OCI-M2 (cell line): ENCODE results near the gene TAS2R14.

Source experiments
- DNase-seq: peaks from one replicate; lab custom pipeline; 2025; ENCODE audit not compliant: unreplicated experiment; lab: John Stamatoyannopoulos, UW

Gene TAS2R14, protein sequence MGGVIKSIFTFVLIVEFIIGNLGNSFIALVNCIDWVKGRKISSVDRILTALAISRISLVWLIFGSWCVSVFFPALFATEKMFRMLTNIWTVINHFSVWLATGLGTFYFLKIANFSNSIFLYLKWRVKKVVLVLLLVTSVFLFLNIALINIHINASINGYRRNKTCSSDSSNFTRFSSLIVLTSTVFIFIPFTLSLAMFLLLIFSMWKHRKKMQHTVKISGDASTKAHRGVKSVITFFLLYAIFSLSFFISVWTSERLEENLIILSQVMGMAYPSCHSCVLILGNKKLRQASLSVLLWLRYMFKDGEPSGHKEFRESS

DNA sequence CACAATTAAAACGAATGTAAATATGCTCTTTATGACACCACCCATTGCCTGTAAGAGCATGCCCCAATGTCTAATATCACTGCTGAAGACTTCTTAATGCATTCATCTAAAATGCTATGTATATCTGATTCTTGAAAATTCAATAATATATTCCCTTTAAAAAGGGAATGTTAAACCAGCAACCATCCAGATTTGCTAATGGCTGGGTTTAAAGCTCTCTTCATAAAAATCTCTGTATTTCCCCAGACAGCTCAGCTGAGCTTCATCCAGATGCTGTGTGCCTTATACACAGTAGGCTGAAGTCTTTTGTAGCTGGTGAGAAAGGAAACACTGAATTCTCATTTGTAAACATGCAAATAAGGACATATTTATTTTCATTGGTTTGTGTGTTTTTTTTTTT, at the start of gene TAS2R14:
Gene TAS2R14 (minus strand): TSS at position 101 of the 400 bp plus-strand sequence. CDS start 56 bp downstream, at position 45.
- no peak for DNase-seq

DNA sequence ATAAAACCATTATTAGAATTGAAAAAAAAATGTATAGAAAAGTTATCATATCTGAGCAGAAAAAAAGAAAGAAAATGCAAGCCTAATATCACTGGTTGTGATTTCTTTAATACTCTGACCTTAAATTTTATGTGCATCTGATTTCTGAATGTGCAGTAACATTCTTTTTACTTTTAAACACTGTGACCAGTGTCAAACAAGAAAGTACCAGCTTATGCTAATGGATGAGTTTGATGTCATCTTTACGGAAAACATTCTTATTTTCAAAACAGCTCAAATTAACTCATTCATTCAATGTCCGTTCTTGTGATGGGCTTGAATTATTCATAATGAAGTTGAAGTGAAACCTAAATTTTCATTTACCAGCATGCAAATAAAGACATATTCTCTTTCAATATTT, 47.7 kb upstream of the TAS2R14 start, which contains the start of gene TAS2R50:
Gene TAS2R50 (minus strand): TSS at position 101 of the 400 bp plus-strand sequence. CDS start 52 bp downstream, at position 49.
- DNase-seq, result no peak

DNA sequence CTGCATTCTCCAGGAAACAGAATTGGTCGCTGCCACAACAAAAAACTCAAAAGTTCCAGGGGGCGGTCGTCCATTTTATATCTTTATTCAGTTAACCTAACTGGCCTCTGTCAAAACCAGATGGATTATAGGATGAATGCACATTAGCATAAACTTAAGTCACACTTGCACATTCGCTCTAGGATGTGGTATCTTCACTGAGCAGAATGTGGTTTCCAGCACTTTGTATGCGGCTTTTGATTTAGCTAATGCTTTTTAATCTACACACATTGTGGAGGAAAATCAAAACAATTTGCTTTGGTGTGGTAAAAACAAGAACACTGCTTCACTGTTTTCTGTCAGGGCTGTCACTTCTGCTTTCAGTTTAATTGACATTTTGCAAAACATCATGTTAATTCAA, 43.2 kb upstream of the TAS2R14 start:
- DNase-seq, result no peak

DNA sequence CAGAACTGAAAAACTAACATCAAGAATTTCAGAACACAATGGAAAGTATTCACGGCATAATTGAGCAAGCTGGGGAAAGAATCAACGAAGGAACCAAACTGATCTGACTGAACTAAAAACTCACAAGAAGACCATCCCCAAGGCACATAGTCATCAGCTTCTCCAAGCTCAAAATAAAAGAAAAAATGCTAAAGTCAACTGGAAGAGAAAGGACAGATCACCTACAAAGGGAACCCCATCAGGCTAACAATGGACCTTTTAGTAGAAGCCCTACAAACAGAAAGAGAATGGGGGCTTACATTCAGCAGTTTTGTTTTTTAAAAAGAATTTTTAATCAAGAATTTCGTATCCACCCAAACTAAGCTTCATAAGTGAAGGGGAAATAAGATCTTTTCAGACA, 35.9 kb upstream of the TAS2R14 start:
- DNase-seq, result no peak

DNA sequence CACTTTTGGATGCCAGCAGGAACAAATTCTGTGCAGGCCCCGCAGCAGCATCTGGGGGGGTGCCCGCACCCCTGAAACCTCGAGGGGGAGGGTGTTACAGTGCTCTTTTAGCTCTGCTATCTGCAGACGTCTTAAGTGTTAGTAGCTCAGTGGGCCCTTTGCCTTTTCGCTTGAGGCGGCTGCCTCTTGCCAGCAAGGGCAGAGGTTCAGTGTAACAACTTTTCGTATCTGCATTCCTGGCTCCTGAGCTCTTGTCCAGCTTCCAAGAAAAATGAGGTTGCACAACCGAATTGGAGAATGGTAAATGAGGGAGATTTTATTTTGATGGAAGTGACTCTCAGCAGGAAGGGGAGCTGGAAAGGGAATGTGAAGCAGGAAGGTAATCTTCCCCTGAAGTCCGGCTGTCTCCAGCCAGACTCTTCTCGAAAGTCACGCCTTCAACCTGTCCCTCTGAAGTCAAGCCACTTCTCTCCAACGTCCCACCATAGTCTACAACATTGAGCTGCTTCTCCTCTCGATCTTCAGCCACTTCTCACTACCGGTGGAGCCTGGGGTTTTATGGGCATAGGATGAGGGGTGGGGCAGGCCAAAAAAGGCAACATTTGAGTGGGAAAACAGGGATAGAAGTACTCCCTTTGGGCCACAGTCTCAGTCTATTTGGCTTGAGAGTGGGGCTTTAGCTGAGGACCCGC, 29.8 kb upstream of the TAS2R14 start:
- DNase-seq, result no peak

DNA sequence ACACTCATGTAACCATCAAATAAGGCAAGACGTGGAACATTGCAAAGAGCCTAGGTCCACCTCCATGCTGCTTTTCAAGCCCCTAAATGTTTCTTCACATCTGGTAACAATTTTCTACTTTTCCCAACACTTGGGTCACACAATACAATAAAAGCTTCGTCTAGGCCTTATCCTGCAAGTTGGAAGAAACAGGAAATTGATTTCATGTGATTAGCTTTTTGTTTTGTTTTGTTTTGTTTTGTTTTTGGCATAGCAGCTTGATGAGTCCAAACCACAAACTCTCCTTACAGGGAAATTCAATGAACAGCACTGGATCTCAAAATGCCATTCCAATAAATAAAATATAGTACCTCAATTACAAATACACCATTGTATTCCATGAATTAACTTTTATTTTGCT, 28.3 kb upstream of the TAS2R14 start:
- no peak for DNase-seq

DNA sequence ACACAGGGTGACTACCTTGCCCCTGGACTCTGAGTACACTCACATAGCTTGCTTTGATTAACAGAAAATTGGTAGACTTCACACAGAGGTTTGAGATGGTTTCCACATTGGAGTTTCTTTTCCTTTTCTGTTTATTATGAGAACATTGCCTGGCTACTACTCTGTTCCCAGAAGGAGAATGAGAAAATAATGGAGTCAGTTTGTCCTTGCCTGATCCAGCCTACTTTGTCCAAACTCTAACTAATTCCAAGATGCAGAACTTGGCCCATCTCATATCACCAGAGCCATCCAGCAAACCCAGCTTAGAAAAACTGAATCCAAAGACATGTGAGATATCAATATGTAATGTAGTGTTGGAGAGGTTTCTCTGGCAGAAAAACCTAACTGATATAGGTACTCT, 27.3 kb upstream of the TAS2R14 start:
- no peak for DNase-seq

DNA sequence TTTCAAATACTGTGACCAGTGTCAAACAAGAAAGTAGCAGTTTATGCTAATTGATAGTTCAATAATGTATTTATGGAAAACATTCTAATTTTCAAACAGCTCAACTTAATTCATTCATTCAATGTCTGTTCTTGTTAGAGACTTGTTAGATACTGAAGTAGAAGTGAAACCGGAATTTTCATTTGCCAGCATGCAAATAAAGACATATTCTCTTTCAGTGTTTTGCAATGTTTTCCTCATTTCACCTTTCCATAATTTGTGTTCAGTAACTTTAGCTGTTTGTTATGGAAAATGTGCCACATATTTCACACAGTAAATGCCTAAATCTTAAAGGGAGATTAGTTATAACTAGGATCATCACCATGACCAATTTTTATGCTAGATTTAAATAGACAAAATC, 26.4 kb upstream of the TAS2R14 start:
- DNase-seq, result no peak

DNA sequence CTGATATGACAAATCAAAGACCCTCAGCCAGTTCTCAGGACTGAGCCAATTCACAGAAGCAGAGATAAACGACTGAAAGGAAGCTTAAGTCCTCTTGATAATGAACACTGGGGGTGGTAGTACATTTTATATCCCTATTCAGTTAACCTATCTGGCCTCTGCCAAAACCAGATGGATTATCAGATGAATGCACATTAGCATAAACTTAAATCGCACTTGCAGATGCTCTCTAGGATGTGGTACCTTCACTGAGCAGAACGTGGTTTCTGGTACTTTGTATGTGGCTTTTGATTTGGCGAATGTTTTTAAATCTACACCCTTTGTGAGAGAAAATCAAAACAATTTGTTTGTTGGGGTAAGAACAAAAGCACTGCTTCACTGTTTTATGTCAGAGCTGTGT, 21.1 kb upstream of the TAS2R14 start:
- DNase-seq, result no peak

DNA sequence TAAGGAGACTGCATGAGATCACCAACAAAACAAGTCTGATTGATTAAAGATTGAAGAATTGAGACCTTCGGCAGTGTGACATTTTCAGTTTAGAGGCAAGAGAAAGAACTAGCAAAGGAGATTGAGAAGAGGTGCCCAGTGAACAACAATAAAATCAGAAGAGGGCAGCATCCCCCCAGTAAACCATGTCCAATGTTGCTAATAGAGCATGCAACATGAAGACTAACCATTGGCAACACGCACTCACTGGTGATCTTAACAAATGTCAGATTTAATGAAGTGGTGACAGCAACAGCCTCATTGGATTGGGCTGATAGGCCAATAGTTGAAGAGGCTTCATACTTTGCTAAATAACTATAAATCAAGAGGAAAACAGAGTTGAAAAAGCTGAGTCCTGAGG, 20.7 kb upstream of the TAS2R14 start:
- no peak for DNase-seq

DNA sequence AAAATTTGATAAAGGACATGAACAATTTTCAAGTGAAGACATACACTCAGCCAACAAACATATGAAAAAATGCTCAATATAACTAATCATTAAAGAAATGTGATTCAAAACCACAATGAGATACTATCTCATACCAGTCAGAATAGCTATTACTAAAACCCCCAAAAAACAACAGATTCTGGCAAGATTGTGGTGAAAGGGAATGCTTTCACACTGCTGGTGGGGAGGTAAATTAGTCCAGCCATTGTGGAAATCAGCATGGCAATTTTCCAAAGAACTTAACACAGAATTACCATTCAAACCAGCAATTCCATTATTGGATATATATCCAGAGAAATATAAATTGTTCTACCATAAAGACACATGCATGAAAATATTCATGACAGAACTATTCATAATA, 18.7 kb upstream of the TAS2R14 start:
- DNase-seq, result no peak

DNA sequence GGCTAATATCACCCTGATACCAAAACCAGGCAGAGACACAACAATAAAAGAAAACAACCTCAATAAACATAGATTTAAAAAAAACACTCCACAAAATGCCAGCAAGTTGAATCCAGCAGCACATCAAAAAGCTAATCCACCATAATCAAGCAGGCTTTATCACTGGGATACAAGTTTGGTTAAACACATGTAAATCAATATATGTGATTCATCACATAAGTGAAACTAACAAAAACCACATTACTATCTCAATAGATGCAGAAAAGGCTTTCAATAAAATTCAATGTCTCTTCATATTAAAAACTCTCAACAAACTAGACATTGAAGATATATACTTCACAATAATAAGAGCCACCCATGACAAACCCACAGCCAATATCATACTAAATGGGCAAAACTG, 17.0 kb upstream of the TAS2R14 start:
- DNase-seq, result no peak

DNA sequence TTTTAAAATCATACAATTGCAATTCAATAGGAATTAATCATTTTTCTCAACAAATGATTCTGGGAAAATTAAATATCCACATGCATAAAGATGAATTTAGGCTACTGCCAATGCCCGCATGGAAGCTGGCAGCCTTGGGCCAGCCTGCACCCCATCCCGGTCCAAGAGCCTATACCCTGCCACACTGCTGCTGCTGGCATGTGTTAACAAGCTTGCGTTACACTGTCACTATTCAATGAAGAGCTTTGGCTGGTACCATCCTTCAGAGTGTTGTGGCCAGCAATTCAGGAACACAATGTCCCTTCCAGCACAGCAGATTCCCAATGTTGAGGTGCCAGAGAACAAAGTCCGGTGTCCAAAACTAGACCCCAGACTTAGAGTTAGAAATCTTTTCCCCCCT, 13.6 kb upstream of the TAS2R14 start:
- DNase-seq, result no peak

DNA sequence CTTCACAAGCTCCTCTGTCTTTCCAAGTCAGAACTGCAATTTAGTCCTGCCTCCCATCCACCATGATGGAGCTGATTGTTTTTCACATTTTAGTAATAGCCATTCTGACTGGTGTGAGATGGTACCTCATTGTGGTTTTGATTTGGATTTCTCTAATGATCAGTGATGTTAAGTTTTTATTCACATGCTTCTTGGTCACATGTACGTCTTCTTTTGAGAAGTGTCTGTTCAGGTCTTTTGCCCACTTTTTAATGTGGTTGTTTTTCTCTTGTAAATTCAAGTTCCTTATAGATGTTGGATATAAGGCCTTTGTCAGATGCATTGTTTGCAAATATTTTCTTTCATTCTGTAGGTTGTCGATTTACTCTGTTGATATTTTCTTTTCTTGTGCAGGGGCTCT, 4.1 kb upstream of the TAS2R14 start:
- no peak for DNase-seq

DNA sequence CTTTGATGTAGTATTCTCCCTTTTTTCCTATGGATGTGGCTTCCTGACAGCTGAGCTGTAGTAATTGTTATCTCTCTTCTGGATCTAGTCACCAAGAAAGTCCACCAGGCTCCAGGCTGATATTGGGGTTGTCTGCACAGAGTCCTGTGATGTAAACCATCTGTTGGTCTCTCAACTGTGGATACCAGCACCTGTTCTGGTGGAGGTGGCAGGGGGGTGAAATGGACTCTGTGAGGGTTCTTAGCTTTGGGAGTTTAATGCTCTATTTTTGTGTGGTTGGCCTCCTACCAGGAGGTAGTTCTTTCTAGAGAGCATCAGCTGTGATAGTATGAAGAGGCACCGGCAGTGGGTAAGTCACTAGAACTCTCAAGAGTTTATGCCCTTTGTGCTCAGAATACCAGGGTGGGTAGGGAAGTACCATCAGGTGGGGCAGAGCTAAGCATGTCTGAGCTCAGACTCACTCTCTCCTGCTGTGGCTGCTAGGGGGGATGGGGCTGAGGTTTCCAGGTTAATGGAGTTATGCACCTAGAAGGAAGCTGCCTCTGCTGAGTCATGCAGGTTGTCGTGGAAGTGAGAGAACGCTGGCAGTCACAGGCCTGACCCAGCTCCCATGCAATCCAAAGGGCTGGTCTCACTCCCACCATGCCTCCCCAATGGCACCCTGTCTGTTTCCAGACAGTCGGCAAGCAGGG, 3.0 kb upstream of the TAS2R14 start:
- DNase-seq, result no peak

DNA sequence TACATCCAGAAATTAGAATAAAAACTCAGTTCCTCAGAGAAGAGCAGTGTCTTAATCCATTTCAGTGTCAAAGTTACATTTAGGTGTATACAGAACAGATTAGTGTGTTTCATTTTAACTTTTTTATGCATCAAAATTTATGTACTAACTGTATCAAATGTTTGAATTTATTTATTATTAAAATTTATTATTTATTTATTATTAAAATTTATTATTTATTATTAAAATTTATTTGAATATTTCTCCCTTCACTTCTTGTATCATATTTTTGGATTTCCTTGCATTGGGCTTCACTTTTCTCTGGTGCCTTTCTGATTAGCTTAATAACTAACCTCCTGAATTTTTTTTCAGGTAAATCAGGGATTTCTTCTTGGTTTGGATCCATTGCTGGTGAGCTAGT, 2.3 kb upstream of the TAS2R14 start:
- DNase-seq, result no peak

DNA sequence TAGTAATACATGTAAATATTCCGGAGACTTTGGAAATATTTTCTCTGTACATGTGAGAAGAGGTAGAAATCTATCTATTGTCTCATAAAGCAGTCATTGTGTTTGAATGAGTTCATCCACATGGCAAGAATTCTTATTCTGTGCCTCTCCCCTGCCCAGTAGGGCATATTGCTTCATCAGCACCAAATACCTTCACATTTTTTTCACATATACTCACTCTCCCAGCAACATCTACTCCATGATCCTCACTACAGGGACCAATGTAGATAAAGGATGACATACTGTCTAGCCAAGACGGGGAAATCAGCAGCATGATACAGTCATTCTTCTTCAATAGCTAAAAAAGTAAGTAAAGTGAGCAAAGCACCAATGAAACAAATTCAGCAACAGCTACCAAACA, 1.3 kb upstream of the TAS2R14 start:
- no peak for DNase-seq

DNA sequence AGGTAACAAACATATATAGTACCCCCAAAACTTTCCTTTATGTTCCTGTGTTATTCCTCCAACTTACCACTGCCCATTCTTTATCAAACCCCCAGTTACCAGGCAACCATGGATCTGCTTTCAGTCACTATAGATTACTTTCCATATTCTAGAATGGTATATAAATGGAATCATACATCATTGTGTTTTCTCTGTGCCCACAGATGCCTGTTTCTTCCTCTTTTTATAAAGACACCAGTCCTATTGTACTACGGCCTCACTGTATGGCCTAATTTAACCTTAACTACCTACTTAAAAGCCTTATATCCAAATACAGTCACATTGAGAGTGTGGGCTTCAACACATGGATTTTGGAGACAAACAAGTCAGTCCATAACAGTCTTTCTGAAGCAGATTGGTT, 2.6 kb downstream of the TAS2R14 start:
- DNase-seq, result no peak

DNA sequence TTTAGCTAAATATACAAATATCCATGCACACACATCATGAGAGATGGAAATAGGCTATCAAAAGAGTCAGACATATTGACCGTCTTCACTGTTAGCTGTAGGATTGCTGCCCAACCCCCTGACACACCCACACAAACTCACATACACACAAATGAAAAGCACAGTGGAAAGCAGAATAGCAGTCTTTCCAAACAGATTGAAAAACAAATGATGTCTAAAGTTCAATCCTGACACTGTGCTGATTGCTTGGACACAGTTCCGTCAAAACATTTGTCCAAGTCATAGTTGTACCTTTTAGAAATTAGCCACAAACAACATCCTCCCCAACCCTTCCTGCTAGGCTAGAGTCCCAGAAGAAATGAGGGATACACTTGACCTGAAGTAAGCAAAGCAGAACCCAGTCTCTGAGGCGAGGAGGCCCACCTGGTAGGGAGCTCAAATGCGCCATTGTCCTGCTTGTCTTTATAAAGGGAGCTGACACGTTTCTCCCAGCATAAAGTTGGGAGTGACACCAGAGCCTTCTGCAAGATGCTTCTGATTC, 10.2 kb downstream of the TAS2R14 start, which contains the start of gene PRH2:
Gene PRH2 (plus strand): TSS at position 491 of the 541 bp plus-strand sequence. CDS start 38 bp downstream, at position 529.
- no peak for DNase-seq

DNA sequence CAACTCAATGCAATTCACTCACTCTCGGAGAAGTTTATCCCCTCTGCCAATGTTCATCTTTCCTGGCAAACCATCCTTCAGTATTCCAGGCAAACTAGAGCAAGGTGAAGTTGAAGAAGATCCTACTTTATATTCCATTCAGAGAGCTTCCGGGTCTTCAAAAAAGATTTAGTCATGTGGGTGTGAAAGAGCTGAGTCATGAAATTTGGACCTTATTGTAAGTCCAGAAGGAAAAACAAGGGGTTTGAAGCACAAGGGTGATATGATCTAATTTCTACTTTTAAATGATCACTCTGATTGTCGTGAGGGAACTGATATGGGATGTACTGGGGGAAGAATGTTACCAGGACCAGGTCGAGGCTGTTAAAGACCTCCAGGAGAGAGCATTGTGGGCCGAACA, 12.8 kb downstream of the TAS2R14 start:
- no peak for DNase-seq

DNA sequence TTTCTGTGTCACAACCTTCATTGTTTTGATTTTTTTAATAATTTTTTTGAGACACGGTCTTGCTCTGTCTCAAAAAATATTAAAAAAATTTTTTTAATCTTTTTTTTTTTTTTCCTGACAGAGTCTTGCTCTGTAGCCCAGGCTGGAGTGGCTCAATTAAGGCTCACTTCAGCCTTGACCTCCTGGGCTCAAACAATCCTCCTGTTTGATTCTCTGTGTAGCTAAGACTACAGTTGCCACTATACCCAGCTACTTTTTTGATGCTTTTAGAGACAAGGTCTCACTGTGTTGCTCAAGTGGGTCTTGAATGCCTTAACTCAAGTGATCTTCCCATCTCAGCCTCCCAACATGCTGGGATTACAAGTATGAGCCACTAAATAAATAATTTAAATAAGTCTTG, 19.3 kb downstream of the TAS2R14 start:
- no peak for DNase-seq

DNA sequence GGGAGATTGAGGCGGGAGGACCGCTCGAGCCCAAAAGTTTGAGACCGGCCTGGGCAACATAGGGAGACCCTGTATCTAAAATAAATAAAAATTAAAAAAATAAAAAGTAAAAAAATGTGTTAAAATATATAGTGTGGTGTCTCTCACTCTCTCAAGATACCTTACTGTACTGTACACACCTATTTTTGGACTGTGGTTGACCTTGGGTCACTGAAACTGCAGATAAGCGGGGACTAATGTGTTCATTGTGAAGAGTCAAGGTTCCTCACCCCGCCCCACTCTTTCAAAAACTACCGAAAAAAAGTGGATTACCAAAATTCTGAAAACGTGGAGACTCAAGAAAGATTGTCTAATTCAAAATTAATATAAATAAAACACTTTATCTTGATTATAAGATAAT, 28.7 kb downstream of the TAS2R14 start:
- DNase-seq, result no peak
